HG03175 (cell line): Measurements from ENCODE around the gene KIF9.
A peak's percentile ranks its signal among the peaks of the same experiment; 100 is the strongest.
"Not testable (repeated sequence)": the region's sequence is repeated elsewhere in the genome, so short reads cannot be mapped to it uniquely, and the experiment has no call there.

Source experiments
- ATAC-seq: cut with Tn5 transposase; IDR thresholded peaks from one replicate; pipeline ENCODE4 v1.9.1; 2021; ENCODE audit warnings: mild to moderate bottlenecking, moderate library complexity; ENCODE audit not compliant: unreplicated experiment

Gene KIF9, protein sequence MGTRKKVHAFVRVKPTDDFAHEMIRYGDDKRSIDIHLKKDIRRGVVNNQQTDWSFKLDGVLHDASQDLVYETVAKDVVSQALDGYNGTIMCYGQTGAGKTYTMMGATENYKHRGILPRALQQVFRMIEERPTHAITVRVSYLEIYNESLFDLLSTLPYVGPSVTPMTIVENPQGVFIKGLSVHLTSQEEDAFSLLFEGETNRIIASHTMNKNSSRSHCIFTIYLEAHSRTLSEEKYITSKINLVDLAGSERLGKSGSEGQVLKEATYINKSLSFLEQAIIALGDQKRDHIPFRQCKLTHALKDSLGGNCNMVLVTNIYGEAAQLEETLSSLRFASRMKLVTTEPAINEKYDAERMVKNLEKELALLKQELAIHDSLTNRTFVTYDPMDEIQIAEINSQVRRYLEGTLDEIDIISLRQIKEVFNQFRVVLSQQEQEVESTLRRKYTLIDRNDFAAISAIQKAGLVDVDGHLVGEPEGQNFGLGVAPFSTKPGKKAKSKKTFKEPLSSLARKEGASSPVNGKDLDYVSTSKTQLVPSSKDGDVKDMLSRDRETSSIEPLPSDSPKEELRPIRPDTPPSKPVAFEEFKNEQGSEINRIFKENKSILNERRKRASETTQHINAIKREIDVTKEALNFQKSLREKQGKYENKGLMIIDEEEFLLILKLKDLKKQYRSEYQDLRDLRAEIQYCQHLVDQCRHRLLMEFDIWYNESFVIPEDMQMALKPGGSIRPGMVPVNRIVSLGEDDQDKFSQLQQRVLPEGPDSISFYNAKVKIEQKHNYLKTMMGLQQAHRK

DNA sequence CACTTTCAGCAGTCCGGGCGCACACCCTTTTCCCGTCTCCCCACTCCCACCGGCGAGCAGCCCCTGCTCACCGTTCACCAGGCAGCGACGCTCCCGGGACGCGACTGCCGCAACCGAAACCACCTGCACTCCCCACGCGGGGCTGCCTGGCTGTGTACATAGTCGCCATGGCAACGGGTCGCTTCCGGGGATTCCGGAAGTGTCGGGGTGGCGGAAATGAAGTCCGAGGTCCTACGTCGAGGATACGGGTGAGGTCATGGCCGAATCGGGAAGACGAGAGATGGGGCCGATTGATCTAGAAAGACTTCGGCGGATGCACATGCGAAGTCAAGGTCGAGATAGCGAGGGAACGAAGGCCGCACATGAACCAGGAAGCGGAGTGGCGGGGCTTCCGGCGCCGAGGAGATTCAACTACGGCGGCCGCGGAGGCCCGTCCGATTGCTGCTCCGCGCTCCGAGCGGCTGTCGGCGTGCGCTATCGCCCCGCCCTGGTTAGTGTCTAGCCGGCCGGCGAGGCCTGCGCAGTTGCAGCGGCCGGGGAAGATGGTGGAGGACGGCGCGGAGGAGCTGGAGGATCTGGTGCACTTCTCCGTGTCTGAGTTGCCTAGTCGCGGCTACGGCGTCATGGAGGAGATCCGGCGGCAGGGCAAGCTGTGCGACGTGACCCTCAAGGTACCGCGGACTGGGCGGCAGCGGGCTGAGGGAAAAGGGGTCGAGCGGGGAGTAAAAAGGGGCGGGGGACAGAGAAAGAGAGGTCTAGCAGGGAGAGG is at the start of gene KIF9, which contains the start of gene KLHL18:
Gene KIF9, minus strand, starts transcription at position 376 of the 769 bp plus-strand sequence. CDS start 5,425 bp downstream, outside the sequence.
Gene KLHL18, plus strand, starts transcription at position 521 of the 769 bp plus-strand sequence. Its CDS starts 22 bp downstream, at position 543.
- peak; percentile 82 for ATAC-seq

DNA sequence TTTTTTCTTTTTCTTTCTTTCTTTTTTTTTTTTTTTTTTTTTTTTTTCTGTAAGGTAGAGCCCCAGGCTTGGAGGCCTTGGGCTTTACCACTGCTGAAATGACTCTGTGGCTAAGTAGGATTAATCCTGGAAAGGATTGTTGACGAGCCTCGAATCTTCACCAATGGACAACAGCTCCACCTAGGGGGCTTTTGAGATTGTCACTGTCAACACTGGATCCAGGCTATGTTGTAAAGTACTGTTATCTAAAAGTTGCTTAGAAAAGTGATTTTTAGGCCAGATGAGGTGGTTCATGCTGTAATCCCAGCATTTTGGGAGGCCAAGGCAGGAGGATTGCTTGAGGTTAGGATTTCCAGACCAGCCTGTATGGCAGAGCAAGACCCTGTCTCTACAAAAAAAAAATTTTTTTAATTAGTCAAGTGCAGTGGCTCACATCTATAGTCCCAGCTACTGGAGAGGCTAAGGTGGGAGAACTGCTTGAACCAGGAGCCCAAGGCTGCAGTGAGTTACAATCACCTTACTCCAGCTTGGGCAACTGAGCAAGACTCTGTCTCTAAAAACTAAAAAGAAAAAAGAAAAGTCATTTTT is 41.8 kb upstream of the KIF9 start:
- ATAC-seq: no peak

DNA sequence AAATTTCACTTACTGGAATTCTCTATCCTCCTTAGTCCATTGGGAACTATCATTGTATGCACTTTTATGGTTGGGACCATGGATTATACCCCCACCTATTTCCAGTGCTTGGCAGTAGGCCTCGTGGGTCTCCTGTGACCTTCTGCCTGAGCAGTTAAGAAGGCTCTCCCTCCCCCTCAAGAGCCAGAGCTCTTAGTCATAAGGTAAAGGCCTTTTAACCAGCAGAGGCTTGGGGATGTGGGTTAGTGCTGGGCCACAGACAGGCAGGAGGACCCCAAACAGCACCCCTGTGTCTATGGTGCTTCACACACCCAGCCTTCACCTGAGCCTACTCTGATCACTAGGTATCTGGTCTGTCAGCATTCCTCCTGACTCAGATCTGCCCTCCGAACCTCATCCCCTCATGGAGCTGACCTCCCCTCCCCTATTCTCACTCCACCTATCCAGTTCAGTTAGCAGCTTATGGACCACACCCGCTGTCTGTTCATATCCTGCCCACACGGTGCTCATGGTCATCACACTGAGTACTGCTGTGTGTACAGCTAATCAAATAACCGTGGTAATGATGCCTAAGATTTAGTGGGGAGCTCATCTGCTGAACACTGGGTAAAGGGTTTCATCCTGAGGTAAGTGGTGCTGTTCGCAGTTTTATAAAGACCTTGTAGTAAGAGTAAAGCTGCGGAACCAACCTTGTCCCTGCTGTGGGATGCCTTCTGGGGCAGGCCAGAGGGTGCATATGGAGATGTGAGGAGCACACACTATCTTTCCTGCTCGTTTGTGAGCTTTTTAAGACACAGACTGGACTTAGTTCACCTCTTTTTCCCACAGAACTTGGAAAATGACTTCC is 41.1 kb upstream of the KIF9 start:
- ATAC-seq: no peak

DNA sequence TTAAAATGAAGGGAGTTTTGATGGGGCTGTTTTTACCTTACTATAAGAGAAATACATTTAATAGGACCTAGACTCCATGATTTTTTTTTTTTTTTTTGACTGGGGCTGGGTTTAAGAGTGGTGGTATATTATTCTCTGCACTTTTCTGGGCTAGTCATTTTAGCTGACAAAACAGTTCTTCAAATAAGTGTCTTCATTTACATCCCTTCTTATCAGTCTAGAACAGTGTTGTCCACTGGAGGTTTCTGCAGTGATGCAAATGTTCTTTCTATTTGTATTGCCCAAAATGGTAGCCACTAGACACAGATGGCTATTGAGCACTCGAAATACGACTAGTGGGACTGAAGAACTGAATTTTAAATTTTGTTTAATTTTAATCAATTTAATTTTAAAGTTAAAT is 37.4 kb upstream of the KIF9 start:
- ATAC-seq: no peak

DNA sequence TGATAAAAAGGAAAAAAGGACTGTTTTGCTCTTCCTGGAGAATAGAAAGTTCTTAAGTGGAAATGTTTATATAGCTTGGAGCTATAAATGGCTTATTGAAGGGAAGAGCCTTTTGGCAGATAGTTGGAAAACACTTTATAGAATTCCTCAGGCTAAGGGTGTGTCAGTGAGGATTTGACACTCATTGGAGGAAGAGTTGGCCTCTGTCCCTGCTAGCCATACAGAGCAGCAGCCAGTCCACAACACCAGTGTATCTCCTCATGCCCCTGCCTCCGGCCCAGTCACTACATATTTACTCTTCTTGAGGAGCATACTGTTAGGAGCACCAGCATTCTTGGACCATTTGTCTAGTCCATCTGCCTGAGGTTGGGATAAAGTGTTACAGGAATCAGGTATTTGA is 36.3 kb upstream of the KIF9 start:
- ATAC-seq: no peak

DNA sequence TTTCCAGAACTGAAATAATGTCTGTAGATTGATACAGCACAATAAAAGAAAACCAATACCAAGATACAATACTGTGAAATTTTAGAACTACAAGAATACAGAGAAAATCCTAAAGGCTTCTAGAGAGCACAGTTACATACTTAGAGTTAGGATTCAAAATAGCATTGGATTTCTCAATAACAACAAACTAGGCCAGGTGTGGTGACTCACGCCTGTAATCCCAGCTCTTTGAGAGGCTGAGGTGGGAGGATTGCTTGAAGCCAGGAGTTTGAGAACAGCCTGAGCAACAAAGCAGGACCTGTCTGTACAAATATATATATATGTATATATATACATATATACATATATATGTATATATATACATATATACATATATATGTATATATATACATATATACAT is 33.6 kb upstream of the KIF9 start:
- ATAC-seq: not testable (repeated sequence)

DNA sequence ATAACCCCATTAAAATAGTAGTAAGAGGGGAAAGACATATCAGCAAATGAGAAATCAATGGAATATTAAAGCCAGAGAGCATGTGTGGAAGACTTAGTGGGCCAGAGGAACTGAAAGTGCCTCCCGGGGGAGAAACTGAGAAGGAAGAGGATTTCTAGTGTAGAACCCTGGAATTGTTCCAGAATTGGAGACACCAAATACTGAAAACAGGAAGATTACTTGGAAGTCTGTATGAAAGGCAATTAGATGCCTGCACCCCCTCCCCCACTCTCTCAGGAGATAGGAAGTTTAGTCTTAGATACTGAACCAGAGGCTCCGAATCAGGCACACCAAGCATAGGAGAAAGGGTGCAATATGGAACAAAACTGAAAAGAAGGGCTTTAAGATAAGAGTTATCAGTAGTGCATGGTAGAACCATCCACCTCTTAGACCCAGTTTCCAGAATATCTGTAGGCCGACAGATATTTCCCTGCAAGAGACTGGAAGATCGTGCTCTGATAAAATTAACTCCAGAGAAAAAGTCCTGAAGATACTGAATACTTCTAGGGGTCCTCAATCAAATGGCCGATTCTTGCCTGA is 32.6 kb upstream of the KIF9 start:
- no peak for ATAC-seq

DNA sequence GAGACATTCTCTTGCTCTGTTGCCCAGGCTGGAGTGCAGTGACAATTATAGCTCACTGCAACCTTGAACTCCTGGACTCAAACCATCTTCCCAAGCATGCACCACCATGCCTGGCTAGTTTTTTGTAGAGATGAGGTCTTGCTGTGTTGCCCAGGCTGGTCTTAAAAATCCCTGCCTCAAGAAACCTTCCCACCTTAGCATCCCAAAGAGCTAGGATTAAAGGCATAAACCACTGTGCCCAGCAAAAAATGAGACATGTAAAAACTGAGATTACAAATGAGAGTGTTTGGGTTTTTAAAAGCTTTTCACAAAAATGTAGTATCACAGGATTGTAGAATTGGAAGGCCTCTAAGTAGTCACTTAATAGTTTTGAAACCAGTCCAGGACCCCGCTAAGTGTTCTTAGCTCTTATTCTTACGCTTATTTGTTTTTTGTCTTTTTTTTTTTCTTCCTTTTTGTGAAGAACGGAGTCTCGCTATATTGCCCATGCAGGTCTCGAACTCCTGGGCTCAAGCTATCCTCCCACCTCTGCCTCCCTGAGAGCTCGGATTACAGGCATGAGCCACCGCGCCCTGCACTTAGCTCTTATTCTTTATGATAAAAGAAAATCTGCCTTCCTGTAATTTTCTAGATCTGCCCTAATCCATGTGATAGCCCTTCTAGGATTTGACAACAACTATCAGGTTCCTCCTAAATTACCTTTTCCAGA is 31.6 kb upstream of the KIF9 start:
- ATAC-seq: no peak

DNA sequence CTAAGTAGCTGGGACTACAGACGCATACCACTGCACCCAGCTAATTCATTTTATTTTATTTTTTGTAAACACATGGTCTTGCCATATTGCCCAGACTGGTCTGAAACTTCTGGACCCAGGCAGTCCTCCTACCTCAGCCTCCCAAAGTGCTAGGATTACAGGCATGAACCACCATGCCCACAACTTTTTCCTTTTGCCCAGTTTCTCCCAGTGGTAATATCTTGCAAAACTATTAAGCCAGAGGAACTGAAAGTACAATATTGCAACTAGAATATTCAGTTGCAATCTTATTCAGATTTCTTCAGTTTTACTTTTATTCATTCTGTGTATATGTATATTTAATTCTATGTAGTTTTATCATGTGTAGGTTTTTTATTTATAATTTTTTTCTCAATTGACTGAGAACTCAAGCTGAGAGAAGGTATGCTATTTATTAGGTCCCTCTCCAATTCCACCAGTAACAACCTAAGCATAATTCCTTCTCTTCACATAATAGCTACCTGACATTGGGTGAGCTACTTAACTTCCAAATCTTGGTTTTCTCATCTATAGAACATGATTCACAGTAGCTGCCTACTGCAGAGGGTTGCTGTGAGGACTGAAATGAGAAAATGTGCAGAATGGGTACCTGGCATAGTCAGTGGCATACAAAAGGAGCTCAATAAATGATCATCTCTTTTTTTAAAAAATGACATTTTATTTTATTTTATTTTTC is 30.9 kb upstream of the KIF9 start:
- ATAC-seq: no peak

DNA sequence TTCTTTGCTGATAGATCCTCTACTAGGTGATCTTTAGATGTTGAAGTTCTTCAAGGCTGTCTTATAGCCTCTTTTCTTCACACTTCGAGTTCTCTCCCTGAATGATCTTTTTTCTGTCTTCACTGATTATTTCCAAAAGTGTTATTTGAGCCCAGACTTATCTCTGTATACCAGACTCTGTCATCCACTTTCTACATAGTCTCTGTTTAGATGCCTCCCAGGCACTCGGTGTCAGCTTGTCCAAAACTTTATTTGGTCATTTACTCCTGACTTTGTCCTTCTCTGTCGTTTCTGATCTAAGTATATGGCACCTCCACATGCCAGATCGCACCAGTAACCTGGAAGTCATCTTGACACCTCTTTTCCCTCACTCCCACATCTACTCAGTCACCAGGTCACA is 27.8 kb upstream of the KIF9 start:
- no peak for ATAC-seq

DNA sequence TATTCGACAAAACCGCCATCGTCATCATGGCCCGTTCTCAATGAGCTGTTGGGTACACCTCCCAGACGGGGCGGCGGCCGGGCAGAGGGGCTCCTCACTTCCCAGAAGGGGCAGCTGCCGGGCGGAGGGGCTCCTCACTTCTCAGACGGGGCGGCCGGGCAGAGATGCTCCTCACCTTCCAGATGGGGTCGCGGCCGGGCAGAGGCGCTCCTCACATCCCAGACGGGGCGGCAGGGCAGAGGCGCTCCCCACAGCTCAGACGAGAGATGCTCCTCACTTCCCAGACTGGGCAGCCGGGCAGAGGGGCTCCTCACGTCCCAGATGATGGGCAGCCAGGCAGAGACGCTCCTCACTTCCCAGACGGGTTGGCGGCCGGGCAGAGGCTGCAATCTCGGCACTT is 26.6 kb upstream of the KIF9 start:
- ATAC-seq: not testable (repeated sequence)

DNA sequence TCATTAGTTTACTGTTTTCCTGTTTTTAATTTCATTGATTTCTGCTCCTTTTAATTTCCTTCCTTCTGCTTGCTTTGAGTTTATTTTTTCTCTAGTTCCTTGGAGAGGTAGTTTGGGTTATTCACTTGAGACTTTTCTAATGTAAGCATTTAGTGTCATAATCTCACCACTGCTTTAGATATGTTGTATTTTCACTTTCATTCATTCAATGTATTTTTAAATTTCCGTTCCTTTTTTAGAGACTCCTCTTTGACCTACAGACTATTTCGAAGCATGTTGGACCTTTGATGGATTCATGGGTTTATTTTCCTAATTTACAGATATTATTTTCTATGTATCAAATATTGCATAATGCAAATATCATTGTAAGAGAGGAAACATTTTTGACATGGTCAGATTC is 23.4 kb upstream of the KIF9 start:
- ATAC-seq: no peak

DNA sequence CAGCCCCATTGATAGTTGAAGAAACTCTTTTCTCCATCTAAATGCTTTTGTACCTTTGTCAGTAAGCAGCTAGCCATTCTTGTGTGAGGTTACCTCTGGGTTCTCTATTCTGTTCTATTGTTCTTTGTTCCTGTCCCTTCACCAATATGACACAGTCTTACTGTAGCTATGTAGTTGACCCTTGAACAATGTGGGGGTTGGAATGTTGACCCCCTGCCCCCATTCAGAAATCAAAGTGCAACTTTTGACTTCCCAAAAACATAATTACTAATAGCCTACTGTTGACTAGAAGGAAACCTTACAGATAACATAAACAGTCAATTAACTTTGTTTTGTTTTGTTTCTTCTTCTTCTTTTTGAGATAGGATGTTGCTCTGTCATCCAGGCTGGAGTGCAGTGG is 18.9 kb upstream of the KIF9 start:
- no peak for ATAC-seq

DNA sequence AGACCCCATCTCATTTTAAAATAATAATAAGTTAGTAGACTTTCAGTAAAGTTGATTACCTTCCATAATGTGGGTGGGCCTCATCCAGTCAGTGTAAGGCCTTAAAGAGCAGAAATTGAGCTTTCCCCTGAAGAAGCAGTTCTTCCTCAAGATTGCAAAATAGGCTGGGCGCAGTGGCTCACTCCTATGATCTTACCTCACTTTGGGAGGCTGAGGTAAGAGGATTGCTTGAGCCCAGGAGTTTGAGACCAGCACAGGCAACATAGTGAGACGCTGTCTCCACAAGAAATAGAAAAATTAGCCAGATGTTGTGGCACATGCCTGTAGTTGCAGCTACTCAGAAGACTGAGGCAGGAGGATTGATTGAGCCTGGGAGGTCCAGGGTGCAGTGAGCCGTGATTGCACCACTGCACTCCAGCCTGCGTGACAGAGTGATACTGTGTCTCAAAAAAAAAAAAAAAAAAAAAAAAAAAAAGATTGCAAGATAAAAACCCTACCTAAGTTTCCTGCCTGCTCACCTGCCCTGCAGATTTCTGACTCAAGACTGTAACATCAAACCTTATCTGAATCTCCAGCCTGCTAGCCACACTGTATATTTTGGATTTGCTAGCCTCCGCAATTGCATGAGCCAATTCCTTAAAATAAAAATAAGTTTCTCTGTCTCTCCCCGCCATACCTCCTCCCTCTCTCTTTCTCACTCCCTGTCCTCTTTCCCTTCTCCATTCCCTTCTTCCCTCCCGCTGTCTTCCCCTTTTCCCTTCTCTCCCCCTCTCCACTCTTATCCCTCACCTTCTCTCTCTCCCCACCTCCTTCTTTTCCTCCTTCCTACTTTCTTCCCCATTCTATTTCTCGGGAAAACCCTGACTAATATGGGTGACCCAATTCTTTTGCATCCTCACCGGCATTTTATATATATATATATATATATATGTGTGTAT is 17.1 kb upstream of the KIF9 start:
- ATAC-seq: no peak

DNA sequence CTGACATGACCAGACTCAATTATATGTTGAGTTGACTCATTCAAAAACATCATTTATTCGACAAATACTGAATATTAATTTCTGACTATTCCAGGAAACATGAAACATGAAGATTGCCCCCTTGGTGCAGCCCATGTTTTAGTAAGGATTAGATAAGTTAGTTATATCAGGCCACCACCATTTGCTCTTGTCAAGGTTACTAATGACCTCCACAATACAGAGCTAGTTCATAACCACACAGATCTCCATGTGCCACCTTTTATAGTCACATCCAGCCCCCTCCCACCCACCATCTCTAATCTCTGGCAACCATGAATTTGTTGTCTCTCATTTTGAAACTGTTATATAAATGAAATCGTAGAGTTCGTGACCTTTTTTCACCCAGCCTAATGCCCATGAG is 15.8 kb upstream of the KIF9 start:
- no peak for ATAC-seq

DNA sequence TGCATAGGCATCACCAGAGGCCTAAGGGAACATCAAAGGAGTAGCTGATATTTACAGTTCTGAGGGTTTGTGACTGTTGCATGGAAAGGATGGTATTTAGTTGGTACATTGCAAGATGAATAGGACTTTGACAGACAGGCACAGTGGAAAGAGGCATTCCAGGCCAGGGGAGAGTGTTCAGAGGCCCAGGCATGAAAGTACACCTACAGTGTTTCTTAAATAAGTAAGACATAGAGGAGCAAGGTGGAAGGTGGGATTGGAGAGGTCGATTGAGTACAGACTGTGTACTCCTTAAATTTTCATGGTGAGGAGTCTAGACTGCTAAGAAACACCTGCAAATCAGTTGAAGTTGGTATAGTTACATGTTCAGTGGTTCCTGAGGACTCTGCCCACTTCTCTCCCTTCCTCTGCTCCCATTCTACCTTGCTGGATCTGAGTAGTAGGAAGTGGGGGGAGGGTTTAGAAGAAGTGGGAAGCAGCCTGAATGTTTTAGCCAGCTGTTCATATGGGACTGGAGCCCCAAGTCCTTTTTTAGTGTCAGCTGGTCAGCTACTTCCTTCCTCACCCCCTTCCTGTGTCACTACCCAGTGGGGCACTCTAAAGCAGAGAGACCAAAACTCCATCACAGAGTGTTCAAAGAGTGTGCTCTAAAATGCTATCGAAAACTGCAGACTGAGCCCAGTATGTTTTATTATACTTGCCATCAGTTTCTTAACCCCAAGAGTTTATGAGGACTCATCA is 14.1 kb upstream of the KIF9 start:
- no peak for ATAC-seq

DNA sequence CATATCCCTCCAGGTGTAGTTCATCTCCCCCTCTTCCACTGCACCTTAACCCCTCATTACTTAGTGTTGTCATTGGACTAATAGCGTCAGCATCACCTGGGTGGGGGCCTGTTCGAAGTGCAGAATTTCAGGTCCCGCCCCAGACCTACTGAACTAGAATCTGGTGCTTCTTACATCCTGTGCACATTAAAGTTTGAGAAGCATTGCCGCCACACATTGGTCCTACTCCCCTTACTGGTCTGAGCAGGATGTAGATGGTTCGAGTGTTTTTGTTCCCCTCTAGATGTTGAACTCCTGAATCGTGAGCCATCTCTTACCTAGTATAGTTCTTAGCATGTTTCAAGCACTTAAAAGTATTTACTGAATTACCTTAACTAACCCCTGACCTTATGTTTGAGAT is 13.4 kb upstream of the KIF9 start:
- no peak for ATAC-seq
